HEK293T (cell line): ENCODE data around the gene DDX39B.

Experiments
- ARNT ChIP-seq: fragments of 450-650 bp; IDR thresholded peaks from 2 replicates; pipeline ENCODE4 v1.6.1; 2017; ENCODE audit warnings: mild to moderate bottlenecking
- CTBP1 ChIP-seq: fragments of 450-650 bp; IDR thresholded peaks from 2 replicates; pipeline ENCODE4 v1.6.1; 2016; ENCODE audit warnings: borderline replicate concordance
- ELF4 ChIP-seq: fragments of 450-650 bp; IDR thresholded peaks from 2 replicates; pipeline ENCODE4 v1.6.1; 2017; ENCODE audit warnings: antibody characterized with exemption
- FOXA1 ChIP-seq: fragments of 450-650 bp; IDR thresholded peaks from 2 replicates; pipeline ENCODE4 v1.6.1; 2016; ENCODE audit warnings: mild to moderate bottlenecking
- FOXK2 ChIP-seq: fragments of 450-650 bp; IDR thresholded peaks from 2 replicates; pipeline ENCODE4 v1.6.1; 2016; ENCODE audit warnings: mild to moderate bottlenecking
- FOXM1 ChIP-seq: fragments of 450-650 bp; IDR thresholded peaks from 2 replicates; pipeline ENCODE4 v1.6.1; 2017; ENCODE audit warnings: mild to moderate bottlenecking, borderline replicate concordance
- HDGF ChIP-seq: fragments of 450-650 bp; IDR thresholded peaks from 2 replicates; pipeline ENCODE4 v1.6.1; 2017; ENCODE audit warnings: antibody characterized with exemption, borderline replicate concordance
- NFRKB ChIP-seq: fragments of 450-650 bp; IDR thresholded peaks from 2 replicates; pipeline ENCODE4 v1.6.1; 2016; ENCODE audit warnings: mild to moderate bottlenecking, moderate library complexity
- SP1 ChIP-seq: fragments of 450-650 bp; IDR thresholded peaks from 2 replicates; pipeline ENCODE4 v1.6.1; 2017
- SUZ12 ChIP-seq: fragments of 450-650 bp; IDR thresholded peaks from 2 replicates; pipeline ENCODE4 v1.6.1; 2016; ENCODE audit warnings: mild to moderate bottlenecking
- TARDBP ChIP-seq: fragments of 450-650 bp; IDR thresholded peaks from 2 replicates; pipeline ENCODE4 v1.6.1; 2016
- TF ChIP-seq, protein P1 (sequence below): fragments of 450-650 bp; IDR thresholded peaks from 2 replicates; pipeline ENCODE4 v1.6.1; 2016

- TF ChIP-seq FOXK2 (no peak), FOXM1 (no peak), SP1 (no peak), NFRKB (no peak), TARDBP (no peak), ELF4 (no peak), SUZ12 (no peak), HDGF (no peak), CTBP1 (no peak), FOXA1 (no peak), ARNT (no peak)
- TF ChIP-seq, protein P1, sequence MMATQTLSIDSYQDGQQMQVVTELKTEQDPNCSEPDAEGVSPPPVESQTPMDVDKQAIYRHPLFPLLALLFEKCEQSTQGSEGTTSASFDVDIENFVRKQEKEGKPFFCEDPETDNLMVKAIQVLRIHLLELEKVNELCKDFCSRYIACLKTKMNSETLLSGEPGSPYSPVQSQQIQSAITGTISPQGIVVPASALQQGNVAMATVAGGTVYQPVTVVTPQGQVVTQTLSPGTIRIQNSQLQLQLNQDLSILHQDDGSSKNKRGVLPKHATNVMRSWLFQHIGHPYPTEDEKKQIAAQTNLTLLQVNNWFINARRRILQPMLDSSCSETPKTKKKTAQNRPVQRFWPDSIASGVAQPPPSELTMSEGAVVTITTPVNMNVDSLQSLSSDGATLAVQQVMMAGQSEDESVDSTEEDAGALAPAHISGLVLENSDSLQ: no peak
Measured at GRCh38 chr6:31489086-31489485, 52.7 kb downstream of the DDX39B start.
